NCI-H510A treated with DMSO at 0.1 percent for 48 hours (cell line): Measurements from ENCODE around the gene DGKI.
A peak's percentile ranks its signal among the peaks of the same experiment; 100 is the strongest.

Source experiments
- DNase-seq: peaks from one replicate; lab custom pipeline; 2025; lab: John Stamatoyannopoulos, UW

Gene DGKI

DNA sequence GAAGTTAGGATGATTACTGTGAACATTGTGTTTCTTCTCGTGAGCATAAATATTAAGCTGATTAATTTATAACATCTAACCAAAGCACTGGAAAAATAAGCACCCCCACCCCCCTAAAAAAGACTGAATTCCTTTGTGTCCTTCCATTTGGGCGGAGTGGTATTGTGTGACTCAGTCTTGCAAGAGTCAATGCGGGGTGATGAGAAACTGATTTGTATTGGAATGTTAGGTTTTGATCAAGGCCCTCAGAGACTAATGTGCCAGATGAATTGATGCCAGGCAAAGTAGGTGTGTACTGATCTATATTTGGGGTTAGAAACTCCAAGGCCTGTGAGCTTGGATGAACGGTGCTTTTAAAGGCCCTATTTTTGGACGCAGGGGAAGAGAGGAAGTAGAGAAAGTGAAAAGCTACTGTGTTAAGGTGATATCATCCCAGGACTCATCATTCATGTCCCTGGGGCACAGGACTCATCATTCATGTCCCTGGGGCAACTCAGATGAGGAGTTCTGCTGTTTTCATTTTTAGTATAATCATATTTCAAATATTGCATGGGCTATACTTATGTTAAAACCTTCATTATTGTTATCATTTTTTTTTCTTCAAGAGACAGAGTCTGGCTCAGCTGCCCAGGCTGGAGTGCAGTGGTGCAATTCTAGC is 442.0 kb downstream of the DGKI start:
- DNase-seq = no peak

DNA sequence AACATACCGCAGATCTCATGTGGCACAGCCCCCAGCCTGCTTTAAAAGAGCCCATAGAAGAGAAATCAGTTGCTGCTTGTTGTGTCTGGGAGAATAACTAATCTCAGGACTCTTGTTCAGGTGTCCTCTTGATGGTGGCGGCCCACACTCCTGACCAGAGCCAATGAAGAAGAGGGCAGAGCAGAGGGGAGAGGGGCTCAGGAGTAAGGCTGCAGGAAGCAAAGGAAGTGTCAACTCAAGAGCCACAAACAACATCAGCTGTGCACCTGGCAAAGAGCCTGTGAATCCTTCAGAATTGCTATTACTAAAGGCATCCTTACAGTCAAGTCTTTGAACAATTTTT is 443.4 kb downstream of the DGKI start:
- DNase-seq = no peak

DNA sequence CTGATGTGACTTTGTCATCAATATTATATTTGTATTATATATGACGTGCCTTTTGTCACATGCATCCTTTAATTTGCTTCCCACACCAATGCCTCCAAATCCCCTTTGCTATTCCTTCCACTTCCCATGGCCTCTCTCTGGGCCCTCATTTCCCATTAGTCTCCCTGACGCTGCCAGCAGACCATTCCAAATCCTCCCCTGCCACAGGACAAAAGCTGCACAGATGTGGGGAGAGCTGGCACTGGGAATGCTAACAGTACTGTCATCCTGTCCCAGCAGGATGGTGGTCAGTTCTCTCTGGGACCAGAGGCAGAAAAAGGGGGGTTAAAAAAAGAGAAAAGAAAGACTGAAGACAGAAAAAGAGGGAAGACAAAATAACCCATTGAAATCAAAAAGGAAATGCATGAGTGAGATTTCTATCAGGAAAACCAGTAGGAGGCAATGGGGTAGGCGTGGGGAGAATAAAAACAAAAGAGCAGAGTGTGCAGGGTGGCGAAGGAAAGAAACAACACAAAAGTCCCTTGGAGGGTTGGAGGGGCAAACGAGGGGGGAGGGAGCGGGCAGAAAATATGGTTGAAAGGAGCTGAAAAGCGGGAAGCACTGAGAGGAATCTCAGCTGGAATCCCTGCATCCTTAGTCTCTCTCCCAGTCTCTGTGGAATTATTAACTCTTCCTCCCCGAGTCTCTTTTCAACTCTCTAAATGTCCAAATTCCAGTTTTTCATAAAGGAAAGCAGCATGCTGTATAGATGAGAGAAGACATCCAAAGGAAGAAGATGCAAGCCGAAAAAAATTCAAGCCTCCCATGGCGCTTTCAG is 444.0 kb downstream of the DGKI start:
- no peak for DNase-seq

GRCh38 chr7:137399827-137400823 is 446.6 kb downstream of the DGKI start:
- no peak for DNase-seq

- DNase-seq = no peak
Measured at GRCh38 chr7:137396051-137396450, 450.7 kb downstream of the DGKI start.

GRCh38 chr7:137395420-137395819 is 451.4 kb downstream of the DGKI start:
- DNase-seq = peak; percentile 38

DNA sequence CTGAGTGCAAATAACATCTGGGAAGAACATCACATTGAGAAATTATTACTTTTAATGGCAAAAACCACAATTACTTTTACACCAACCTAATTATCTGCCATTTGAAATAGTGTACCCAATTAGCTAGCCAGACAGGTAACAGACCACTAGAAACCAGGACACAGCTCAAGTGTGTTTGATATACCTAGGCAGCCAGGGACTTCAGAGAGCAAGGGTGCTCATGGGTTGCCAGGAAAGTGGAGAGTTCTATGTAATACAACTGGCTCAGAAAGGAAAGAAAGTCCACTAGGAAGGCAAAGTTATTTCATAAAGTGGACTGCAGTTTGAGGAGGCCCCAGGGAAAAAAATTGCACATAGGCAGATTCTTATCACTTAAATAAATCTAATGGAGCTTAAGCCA is 453.2 kb downstream of the DGKI start:
- no peak for DNase-seq

GRCh38 chr7:137390076-137390475 is 456.7 kb downstream of the DGKI start:
- peak; percentile 76 for DNase-seq

DNA sequence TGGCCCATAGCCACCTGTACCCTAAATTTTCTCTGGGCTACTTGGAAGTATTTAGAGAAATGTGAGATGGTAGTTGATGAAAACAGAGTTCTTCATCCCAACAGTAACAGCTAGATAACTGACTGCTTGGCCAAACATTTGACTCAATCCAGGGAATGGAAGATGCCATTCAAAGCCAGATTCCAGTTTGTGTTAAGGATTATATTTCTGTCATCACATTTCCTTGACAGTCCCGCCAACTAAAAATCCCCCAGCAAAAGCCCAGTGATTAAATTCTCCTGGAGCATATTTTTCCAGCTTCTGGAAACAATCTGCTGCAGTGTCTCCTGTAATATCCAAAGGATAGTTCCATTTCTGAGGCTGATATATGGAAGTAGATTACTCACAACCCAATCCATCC is 457.9 kb downstream of the DGKI start:
- no peak for DNase-seq

DNA sequence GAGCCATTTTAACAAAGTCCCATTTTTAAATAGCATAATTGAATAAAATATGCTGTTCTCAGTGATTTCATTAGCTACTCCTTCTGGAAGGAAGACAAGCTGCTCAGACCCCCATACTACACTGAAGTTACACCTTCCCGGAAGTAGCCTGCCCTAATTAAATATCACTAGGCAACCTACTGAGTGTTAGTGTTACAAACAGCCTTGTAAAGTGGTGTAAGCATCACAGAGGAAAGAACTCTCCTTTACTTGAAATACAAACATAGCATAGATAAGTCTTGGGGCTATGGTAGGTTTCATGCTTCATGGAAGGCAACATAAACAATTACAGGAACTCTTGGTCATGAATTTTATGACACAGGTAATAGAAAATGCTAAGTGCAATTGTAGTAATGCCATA is 459.8 kb downstream of the DGKI start:
- no peak for DNase-seq

DNA sequence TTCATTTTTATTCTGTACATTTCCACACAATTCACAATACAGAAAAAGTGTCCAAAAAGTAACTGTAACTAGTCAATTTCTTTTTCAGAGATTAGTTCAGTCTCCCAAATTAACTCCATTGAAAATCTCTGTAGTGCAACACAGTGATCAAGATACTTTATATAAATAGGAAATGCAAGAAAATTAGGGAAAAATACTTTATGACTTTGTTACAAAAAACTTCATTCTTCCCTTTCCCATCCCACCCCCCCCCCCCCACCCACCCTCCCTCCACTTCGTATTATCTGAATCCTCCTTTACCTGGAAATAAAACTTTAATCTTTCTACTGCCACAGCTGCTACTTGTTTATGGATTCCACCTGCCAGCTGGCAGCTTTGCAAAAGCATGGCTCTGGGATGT is 465.7 kb downstream of the DGKI start:
- DNase-seq = no peak

- no peak for DNase-seq
Measured at GRCh38 chr7:137373507-137373906, 473.3 kb downstream of the DGKI start.

- no peak for DNase-seq
Measured at GRCh38 chr7:137371616-137372015, 475.2 kb downstream of the DGKI start.

- no peak for DNase-seq
Measured at GRCh38 chr7:137366995-137367394, 479.8 kb downstream of the DGKI start.

DNA sequence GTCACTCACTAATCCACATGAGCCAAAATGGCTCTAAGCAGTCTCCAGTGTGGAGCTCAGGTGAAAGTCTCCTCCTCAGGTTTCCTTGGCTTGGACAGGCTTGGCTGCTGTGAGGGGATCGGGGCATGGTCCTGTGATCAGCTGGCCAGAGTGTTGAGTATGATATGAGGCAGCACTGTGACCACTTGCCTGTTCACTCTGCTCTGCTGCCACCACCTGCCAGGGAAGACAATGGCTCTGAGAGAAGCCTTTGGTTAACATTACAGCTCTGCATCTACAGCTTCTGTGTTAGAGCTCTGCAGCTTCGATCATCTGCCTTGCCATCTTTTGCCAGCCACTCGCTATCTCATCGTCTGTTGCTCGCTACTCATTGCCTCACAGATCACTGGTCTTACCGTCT is 483.1 kb downstream of the DGKI start:
- no peak for DNase-seq

DNA sequence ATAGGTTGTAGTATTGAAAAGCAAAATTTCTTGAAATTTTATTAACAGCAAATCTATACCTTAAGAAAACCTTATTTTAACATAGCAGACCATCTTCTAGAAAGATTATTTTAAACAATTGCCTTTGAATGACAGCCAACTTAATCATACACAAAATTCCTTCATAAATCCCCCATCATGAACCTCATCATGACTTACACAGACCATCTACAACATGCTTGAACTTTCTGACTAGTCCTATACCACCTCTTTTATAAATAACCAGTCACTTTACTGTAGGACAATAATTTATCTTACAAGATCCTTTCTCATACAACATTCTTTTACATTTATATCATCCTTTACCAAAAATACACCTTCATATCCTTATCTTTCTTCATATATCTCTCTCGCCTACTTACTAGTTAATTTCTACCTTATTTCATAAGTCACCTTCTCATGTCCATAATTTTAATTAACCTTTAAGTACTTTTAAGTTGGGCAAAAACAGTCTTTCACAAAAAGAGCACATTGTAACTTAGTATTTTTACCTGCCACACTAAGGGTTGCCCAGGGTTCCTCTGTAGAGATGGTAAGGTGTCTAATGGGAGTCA is 486.6 kb downstream of the DGKI start:
- DNase-seq = no peak

DNA sequence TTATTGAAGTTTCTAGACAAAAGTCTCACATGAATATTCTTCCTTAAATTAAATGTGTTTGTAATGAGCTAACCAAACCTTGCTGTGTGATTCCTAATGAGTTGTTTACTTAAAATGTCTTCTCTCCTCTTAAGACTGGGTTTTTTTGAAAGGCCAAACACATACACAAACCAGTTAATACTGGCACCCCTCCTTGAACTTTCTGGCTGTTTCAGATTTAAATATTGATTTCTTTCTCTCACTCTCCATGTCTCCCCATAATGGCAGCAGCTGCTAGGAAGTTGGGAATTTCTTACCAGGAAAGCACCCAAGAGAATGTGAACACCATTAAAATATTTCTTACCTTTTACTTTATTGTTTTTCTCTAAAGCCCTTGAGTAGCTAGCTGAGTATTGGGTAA is 491.8 kb downstream of the DGKI start:
- DNase-seq = no peak

DNA sequence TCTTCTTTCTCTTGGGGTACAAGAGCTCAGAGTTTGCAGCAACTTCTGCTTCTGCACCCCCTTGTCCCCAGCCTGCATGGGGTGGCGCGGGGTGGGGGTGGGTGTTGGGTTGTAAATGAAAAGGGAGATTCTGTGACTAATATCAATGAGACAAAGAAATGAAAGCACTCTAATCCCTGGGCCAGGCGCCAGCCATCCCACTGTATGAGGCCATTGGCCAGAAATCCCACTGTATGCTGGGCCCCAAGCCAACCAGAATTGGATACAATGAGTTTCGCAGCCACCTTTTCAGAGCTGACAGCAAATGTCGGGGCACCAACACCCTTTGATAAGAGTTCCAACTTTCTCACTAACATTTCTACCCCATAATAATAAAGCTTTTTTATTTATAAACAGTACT is 492.4 kb downstream of the DGKI start:
- no peak for DNase-seq

- no peak for DNase-seq
Measured at GRCh38 chr7:137351941-137352340, 494.8 kb downstream of the DGKI start.

- DNase-seq = no peak
Measured at GRCh38 chr7:137345799-137346449, 500.9 kb downstream of the DGKI start.

DNA sequence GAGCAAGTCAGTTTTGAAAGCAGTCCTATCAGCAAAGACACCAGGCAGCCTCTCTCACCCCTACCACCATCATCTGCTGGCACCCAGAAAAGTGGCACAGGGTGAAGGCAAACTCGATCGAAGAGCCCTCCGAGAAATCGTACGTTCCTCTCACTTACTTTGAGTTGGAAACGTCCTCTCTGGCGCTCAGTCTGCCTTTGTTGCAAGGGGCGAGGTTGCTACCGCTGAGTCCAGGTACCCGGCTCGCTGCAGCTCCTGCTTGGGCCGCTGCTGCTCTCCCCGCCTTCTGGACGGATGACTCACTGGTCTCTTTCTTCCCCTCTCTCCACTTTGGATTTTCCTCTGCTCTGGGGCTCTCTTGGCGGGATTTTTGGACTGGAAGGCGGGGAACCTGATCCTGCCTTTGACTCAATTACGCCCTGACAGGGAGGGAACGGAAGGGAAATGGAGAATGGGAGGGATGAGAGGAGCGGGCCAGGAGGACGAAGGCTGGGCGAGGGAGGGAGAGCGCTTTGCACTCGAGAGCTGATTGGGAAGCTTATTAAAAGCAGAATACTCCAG is 503.4 kb downstream of the DGKI start, which contains the start of gene PTN:
TSS of gene PTN (minus strand) at position 453 of the 561 bp plus-strand sequence. CDS start 88,760 bp downstream, outside the sequence.
- peak; percentile 26 for DNase-seq
